Spleen (tissue), 7 donors: Measurements from ENCODE around the gene UNC119B.

ENCODE experiments used
- CTCF ChIP-seq, 11 experiments: fragments of 200-600 bp in 7 of 11; fragments of 450-650 bp in 4 of 11; sonication (generic) in 4 of 11; IDR thresholded peaks in 8 of 11; conservative IDR thresholded peaks in 3 of 11; 1 replicate in 7 of 11; 2 replicates in 4 of 11; pipeline versions ENCODE4 v1.4.0 to v1.8.0; 2016 to 2021; ENCODE audit warnings: antibody characterized with exemption in 11 of 11, inconsistent platforms in 4 of 11, mild to moderate bottlenecking in 1 of 11
- POLR2AphosphoS5 ChIP-seq, 3 donors: sonication (generic); formaldehyde crosslinking; IDR thresholded peaks; one replicate each; pipeline ENCODE4 v1.5.1; 2017; ENCODE audit warnings: antibody characterized with exemption in 3 of 3
- donor health status: DM: no; HTN: no; CAD: no; lungs with moderate emphysema.
- donor health status: DM: no; HTN: no; CAD: no.
- donor health status: DM: no; HTN: no; CAD: no.

GRCh38 chr12:120719072-120719471 is 8.8 kb downstream of the UNC119B start:
- no peak for TF ChIP-seq CTCF (IDR thresholded peaks at IDR 0.05 in 8 of 11, conservative IDR thresholded peaks at IDR 0.05 in 3 of 11)
- TF ChIP-seq POLR2AphosphoS5 (IDR thresholded peaks at IDR 0.05), result no peak
